ENCODE measurements around the gene FLNB. TPM values are rescaled to one million over a fixed set of nuclear protein-coding genes. Genes with fewer than 3 reads are reported as not detected.

FLNB gene
- total and polyA plus RNA-seq, 2 of the 13 experiments (the other 11 are each of a cell fraction or from before 2014, with no cell fraction given) = 106 to 130 TPM

GRCh38 chr3:58021072-58021959 lies 13.1 kb downstream of the FLNB start (continued):
- TF ChIP-seq GATAD2A (CRISPR knock-in tag; IDR thresholded peaks at IDR 0.05) (peak; percentile 93), UBTF (CRISPR knock-in tag; IDR thresholded peaks at IDR 0.05) (peak; percentile 36; the same call in 1 of the 2 replicates), ARID3A (IDR thresholded peaks at IDR 0.05; ENCODE audit: low read depth, low read length) (no peak), ZGPAT (CRISPR knock-in tag; IDR thresholded peaks at IDR 0.05) (peak; percentile 53; the same call in 1 of the 2 replicates), ZMYM3 (CRISPR knock-in tag; IDR thresholded peaks at IDR 0.05) (peak; percentile 70; the same call in 1 of the 2 replicates), ZBTB39 (CRISPR knock-in tag; IDR thresholded peaks at IDR 0.05) (peak; percentile 65; the same call in 1 of the 2 replicates), ZNF850 (CRISPR knock-in tag; conservative IDR thresholded peaks at IDR 0.05) (no peak), EP300 (IDR thresholded peaks at IDR 0.05; ENCODE audit: low read depth in 2 of 2, low read length in 2 of 2) (peak in 1 of 2 experiments; percentile 80; a peak in 2 of 4 replicates), EP300 (CRISPR knock-in tag; IDR thresholded peaks at IDR 0.05; ENCODE audit: borderline replicate concordance) (no peak), GATAD1 (CRISPR knock-in tag; IDR thresholded peaks at IDR 0.05) (no peak), MEF2D (CRISPR knock-in tag; IDR thresholded peaks at IDR 0.05) (peak; percentile 86; the same call in 1 of the 2 replicates), ZNF546 (CRISPR knock-in tag; conservative IDR thresholded peaks at IDR 0.05) (0 out of 2 replicates have a peak, but pooled peaks have one; percentile 67), KLF15 (CRISPR knock-in tag; IDR thresholded peaks at IDR 0.05; ENCODE audit: borderline replicate concordance) (no peak), NR2F6 (IDR thresholded peaks at IDR 0.05) (peak; percentile 65), NR2F6 (CRISPR knock-in tag; IDR thresholded peaks at IDR 0.05) (peak; percentile 65), ZFP90 (CRISPR knock-in tag; IDR thresholded peaks at IDR 0.05; ENCODE audit: borderline replicate concordance) (0 out of 2 replicates have a peak, but pooled peaks have one; percentile 74), ZSCAN5A (CRISPR knock-in tag; IDR thresholded peaks at IDR 0.05; ENCODE audit: borderline replicate concordance) (peak; percentile 32; the same call in 1 of the 2 replicates), GFI1 (CRISPR knock-in tag; IDR thresholded peaks at IDR 0.05; ENCODE audit: borderline replicate concordance) (peak; percentile 34; the same call in 1 of the 2 replicates), HOXA3 (CRISPR knock-in tag; IDR thresholded peaks at IDR 0.05) (peak; percentile 86), POLR2A (IDR thresholded peaks at IDR 0.05; ENCODE audit: insufficient read depth in 1 of 2, low read depth in 2 of 2, low read length in 2 of 2) (peak in 1 of 2 experiments; percentile 29; a peak in 1 of 4 replicates)
